Mesenchymal stem cell (in vitro differentiated cells and primary cell): Measurements from ENCODE around the gene CCDC158.

Experiments
- DNase-seq: peaks from one replicate; pipeline ENCODE4 v3.0.0-alpha.2; 2013
- H2AFZ ChIP-seq: one replicate; pipeline ENCODE4 v1.6.1; 2013; ENCODE audit warnings: low read depth, mild to moderate bottlenecking, control low read depth, inconsistent platforms, low read length, moderate library complexity
- H2AK5ac ChIP-seq: 2 replicates; pipeline ENCODE4 v1.6.1; 2013; ENCODE audit warnings: low read length, moderate library complexity, mild to moderate bottlenecking, inconsistent platforms; ENCODE audit not compliant: severe bottlenecking
- H2BK120ac ChIP-seq: one replicate; pipeline ENCODE4 v1.6.1; 2013; ENCODE audit warnings: low read depth, mild to moderate bottlenecking, inconsistent platforms, low read length, moderate library complexity
- H2BK12ac ChIP-seq, 2 experiments: one replicate each; pipeline ENCODE4 v1.6.1; 2013; ENCODE audit warnings: inconsistent platforms in 2 of 2, low read length in 2 of 2, mild to moderate bottlenecking in 2 of 2, moderate library complexity in 2 of 2, control low read depth in 1 of 2
- H2BK15ac ChIP-seq: one replicate; pipeline ENCODE4 v1.6.1; 2013; ENCODE audit warnings: mild to moderate bottlenecking, low read depth, inconsistent platforms; ENCODE audit not compliant: poor library complexity, severe bottlenecking
- H2BK5ac ChIP-seq: 2 replicates; pipeline ENCODE4 v1.6.1; 2013; ENCODE audit warnings: low read depth, mild to moderate bottlenecking, low read length, control low read depth, inconsistent platforms; ENCODE audit not compliant: poor library complexity, severe bottlenecking
- H3K14ac ChIP-seq, 2 experiments: one replicate each; pipeline ENCODE4 v1.6.1; 2013; ENCODE audit warnings: inconsistent platforms in 2 of 2, low read length in 2 of 2, control low read depth in 1 of 2, mild to moderate bottlenecking in 1 of 2, moderate library complexity in 1 of 2
- H3K18ac ChIP-seq, 2 experiments: one replicate each; pipeline ENCODE4 v1.6.1; 2013; ENCODE audit warnings: inconsistent platforms in 2 of 2, low read length in 2 of 2, control low read depth in 1 of 2, low read depth in 1 of 2, mild to moderate bottlenecking in 1 of 2
- H3K23ac ChIP-seq, 2 experiments: one replicate each; pipeline ENCODE4 v1.6.1; 2013; ENCODE audit warnings: inconsistent platforms in 2 of 2, low read length in 2 of 2, mild to moderate bottlenecking in 2 of 2, moderate library complexity in 2 of 2, control low read depth in 1 of 2
- H3K27ac ChIP-seq: 2 replicates; pipeline ENCODE4 v1.5.1; 2013; ENCODE audit warnings: mild to moderate bottlenecking, moderate library complexity, low read length, control low read depth, inconsistent platforms; ENCODE audit not compliant: poor library complexity, severe bottlenecking
- H3K27me3 ChIP-seq, 2 experiments: 2 replicates each; pipeline versions ENCODE4 v1.6.1 to v1.7.0; 2013; ENCODE audit warnings: low read length in 2 of 2, mild to moderate bottlenecking in 2 of 2, moderate library complexity in 2 of 2, control low read depth in 1 of 2, inconsistent platforms in 1 of 2; ENCODE audit not compliant: control insufficient read depth in 1 of 2, insufficient read depth in 1 of 2
- H3K36me3 ChIP-seq, 2 experiments: 2 replicates each; pipeline versions ENCODE4 v1.6.1 to v1.7.0; 2013; ENCODE audit warnings: low read length in 2 of 2, control low read depth in 1 of 2, inconsistent platforms in 1 of 2, low read depth in 1 of 2, mild to moderate bottlenecking in 1 of 2; ENCODE audit not compliant: insufficient read depth in 2 of 2, control insufficient read depth in 1 of 2
- H3K4ac ChIP-seq, 2 experiments: one replicate each; pipeline ENCODE4 v1.6.1; 2013; ENCODE audit warnings: inconsistent platforms in 2 of 2, low read length in 2 of 2, mild to moderate bottlenecking in 2 of 2, moderate library complexity in 2 of 2, control low read depth in 1 of 2, low read depth in 1 of 2
- H3K4me1 ChIP-seq: 2 replicates; pipeline ENCODE4 v1.6.1; 2013; ENCODE audit warnings: low read depth, low read length, control low read depth; ENCODE audit not compliant: control insufficient read depth, insufficient read depth
- H3K4me2 ChIP-seq: 2 replicates; pipeline ENCODE4 v1.6.1; 2013; ENCODE audit warnings: low read length, mild to moderate bottlenecking, inconsistent platforms; ENCODE audit not compliant: poor library complexity, severe bottlenecking
- H3K4me3 ChIP-seq, 2 experiments: 2 replicates each; pipeline versions ENCODE4 v1.5.1 to v1.7.0; 2013; ENCODE audit warnings: low read length in 2 of 2, mild to moderate bottlenecking in 2 of 2, control low read depth in 1 of 2, low read depth in 1 of 2; ENCODE audit not compliant: insufficient read depth in 1 of 2
- H3K79me1 ChIP-seq: replicated peaks from 2 replicates; pipeline ENCODE4 v1.6.1; 2013; ENCODE audit warnings: mild to moderate bottlenecking, control low read depth, low read length, inconsistent platforms; ENCODE audit not compliant: poor library complexity, severe bottlenecking
- H3K9ac ChIP-seq: 2 replicates; pipeline ENCODE4 v1.7.0; 2013; ENCODE audit warnings: mild to moderate bottlenecking, low read length, moderate library complexity
- H3K9me3 ChIP-seq: 2 replicates; pipeline ENCODE4 v1.7.0; 2013; ENCODE audit warnings: mild to moderate bottlenecking, low read length; ENCODE audit not compliant: control insufficient read depth
- H4K8ac ChIP-seq: one replicate; pipeline ENCODE4 v1.6.1; 2013; ENCODE audit warnings: inconsistent platforms, mild to moderate bottlenecking, low read length, moderate library complexity
- H4K91ac ChIP-seq: one replicate; pipeline ENCODE4 v1.6.1; 2013; ENCODE audit warnings: mild to moderate bottlenecking, low read length, inconsistent platforms
- WGBS: methylation state at CpG from one replicate; pipeline ENCODE4 v1.1.7; 2013; ENCODE audit warnings: mixed read lengths; 5-methylcytosine and 5-hydroxymethylcytosine counted together

CCDC158 gene

DNA sequence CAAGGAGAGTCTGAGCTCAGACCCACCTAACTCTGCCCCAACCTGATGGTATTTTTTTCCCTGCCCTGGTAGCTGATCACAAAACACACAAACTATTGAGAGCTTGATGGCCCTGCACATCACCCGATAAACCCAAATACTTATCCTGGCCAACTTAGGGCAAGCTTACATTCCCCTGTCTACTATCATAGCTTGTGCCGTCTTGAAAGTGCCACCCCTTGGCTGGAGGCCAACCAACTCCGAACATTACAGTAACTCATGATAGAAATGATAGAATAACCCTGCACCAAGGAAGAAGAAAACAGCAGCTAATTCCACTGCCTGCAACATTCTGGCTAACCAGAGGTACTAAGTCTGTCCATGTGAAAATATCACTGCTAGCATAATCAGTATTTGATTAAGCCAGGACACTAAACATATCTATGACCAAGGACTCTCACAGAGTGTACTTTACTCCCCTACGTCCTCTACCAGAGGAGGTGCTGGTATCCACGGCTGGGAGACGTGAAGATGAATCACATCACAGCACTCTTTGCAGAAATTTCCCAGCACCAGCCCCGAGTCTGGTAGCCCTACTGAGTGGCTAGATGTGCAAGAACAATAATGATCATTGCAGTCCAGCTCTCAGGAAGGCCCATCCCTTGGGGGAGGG, 105.5 kb downstream of the CCDC158 start:
- 89% methylated on average over 7 of the region's 7 CpGs for WGBS
- H3K27me3 ChIP-seq = no peaks in the 10 kb centered on the region
- H2BK120ac ChIP-seq = no peak overlapping the region
- no peak for DNase-seq
- H4K8ac ChIP-seq = no peak overlapping the region
- H3K9ac ChIP-seq = no peak overlapping the region
- H3K9me3 ChIP-seq = peaks cover 33% of the 10 kb centered on the region
- peaks cover 2% of the 10 kb centered on the region for H3K4me1 ChIP-seq
- no peak overlapping the region for H3K27ac ChIP-seq
- H2AK5ac ChIP-seq = no peak overlapping the region
- H3K18ac ChIP-seq = no peak overlapping the region
- no peak overlapping the region for H3K4me3 ChIP-seq
- H2BK5ac ChIP-seq = no peak overlapping the region
- peaks cover 0 to 5% of the 10 kb centered on the region in 2 experiments for H3K36me3 ChIP-seq
- H3K23ac ChIP-seq = no peak overlapping the region
- H3K14ac ChIP-seq = no peak overlapping the region
- no peak overlapping the region for H3K4ac ChIP-seq
- no peak overlapping the region for H3K4me2 ChIP-seq
- H4K91ac ChIP-seq = no peak overlapping the region
- H2AFZ ChIP-seq = no peak overlapping the region
- no peak overlapping the region for H2BK12ac ChIP-seq
- no peak overlapping the region for H2BK15ac ChIP-seq
- H3K79me1 ChIP-seq = no peaks in the 10 kb centered on the region

DNA sequence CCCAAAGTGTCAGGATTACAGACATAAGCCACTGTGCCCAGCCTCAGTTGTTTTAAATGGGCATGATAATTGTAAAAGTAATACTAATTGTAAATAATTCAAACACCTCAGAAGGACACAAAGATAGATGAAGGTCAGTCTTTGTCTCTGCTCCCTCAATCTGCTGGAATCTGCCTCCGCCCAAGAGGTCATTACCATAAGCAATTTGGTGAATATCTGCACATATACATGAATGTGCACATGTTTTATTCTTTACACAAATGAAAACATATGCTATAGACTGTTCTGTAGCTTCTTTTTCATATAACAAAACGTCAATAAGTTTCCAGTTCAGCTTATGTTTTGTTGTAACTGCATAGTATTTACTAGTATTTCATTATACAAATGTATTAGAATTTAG, 107.4 kb downstream of the CCDC158 start:
- H2BK5ac ChIP-seq = no peak overlapping the region
- H3K23ac ChIP-seq = no peak overlapping the region
- no peak overlapping the region for H4K91ac ChIP-seq
- no peak overlapping the region for H3K4me2 ChIP-seq
- H3K4me1 ChIP-seq = peaks cover 3% of the 10 kb centered on the region
- WGBS = 89% methylated on average over 1 of the region's 2 CpGs
- no peak overlapping the region for H3K4ac ChIP-seq
- no peak overlapping the region for H3K27ac ChIP-seq
- no peak overlapping the region for H3K14ac ChIP-seq
- no peak overlapping the region for H3K4me3 ChIP-seq
- no peak overlapping the region for H2AK5ac ChIP-seq
- no peak overlapping the region for H3K18ac ChIP-seq
- no peak overlapping the region for H2BK12ac ChIP-seq
- no peak overlapping the region for H3K9ac ChIP-seq
- no peak overlapping the region for H2AFZ ChIP-seq
- H2BK15ac ChIP-seq = no peak overlapping the region
- peaks cover 24% of the 10 kb centered on the region for H3K9me3 ChIP-seq
- no peak overlapping the region for H2BK120ac ChIP-seq
- H4K8ac ChIP-seq = no peak overlapping the region
- DNase-seq = no peak
- no peaks in the 10 kb centered on the region for H3K27me3 ChIP-seq
- peaks cover 5 to 19% of the 10 kb centered on the region in 2 experiments for H3K36me3 ChIP-seq
- peaks cover 1% of the 10 kb centered on the region for H3K79me1 ChIP-seq

DNA sequence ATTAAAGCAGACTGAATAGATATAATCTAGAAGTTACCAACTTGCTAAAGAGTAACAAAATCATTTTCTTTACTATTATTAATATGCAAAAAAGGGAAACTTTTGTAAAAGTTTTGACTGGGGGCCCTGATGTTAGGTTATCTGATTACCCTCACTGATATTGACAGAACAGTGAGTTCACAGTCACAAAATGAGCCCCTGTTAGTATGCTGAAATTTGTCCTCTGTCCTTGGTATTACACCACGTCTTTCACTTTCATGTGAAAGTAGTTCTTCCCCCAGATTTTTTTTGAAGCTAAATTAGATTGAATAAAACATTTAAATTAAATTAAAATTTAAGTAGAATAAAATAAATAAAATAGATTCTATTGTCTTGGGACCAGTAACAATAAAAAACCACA, 108.5 kb downstream of the CCDC158 start:
- no CpG with 5 or more reads among the region's 1 CpG for WGBS
- H3K4me1 ChIP-seq = peaks cover 5% of the 10 kb centered on the region
- no peak overlapping the region for H2AFZ ChIP-seq
- H3K4me3 ChIP-seq = no peak overlapping the region
- H3K27me3 ChIP-seq = no peaks in the 10 kb centered on the region
- no peak overlapping the region for H3K23ac ChIP-seq
- no peak overlapping the region for H3K9ac ChIP-seq
- no peak overlapping the region for H4K91ac ChIP-seq
- H3K36me3 ChIP-seq = peaks cover 5 to 19% of the 10 kb centered on the region in 2 experiments
- no peak overlapping the region for H2BK15ac ChIP-seq
- H2BK5ac ChIP-seq = no peak overlapping the region
- H2BK120ac ChIP-seq = no peak overlapping the region
- H4K8ac ChIP-seq = no peak overlapping the region
- no peak overlapping the region for H2AK5ac ChIP-seq
- no peak for DNase-seq
- H2BK12ac ChIP-seq = no peak overlapping the region
- no peak overlapping the region for H3K27ac ChIP-seq
- H3K9me3 ChIP-seq = peaks cover 18% of the 10 kb centered on the region
- no peak overlapping the region for H3K14ac ChIP-seq
- H3K4me2 ChIP-seq = no peak overlapping the region
- no peak overlapping the region for H3K4ac ChIP-seq
- H3K79me1 ChIP-seq = peaks cover 5% of the 10 kb centered on the region
- H3K18ac ChIP-seq = no peak overlapping the region

DNA sequence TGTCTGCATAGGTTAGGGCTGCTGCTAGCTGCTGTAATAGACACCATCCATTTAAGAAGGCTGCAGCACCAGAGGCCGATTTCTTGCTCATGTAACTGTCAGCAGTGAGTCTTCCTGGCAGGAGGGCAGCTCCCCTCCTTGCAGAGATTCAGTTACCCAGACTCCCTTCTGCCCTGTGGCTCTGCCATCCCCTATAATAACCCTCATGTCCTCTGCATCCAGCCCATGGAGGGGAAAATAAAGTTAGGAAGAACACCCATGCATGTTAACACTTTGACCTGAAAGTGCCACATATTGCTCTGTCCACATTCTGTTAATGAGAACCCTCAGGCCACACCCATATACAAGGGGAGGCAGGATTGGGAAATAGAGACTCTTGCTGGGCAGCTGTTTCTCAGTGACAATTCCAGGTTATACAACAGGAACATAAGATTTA, 109.0 kb downstream of the CCDC158 start:
- no peak overlapping the region for H2BK120ac ChIP-seq
- H3K18ac ChIP-seq = no peak overlapping the region
- H3K27ac ChIP-seq = no peak overlapping the region
- H2AK5ac ChIP-seq = no peak overlapping the region
- no peak for DNase-seq
- H3K27me3 ChIP-seq = no peaks in the 10 kb centered on the region
- H4K8ac ChIP-seq = no peak overlapping the region
- 76% methylated on average over 1 of the region's 1 CpG for WGBS
- H3K9me3 ChIP-seq = peaks cover 13% of the 10 kb centered on the region
- H2BK5ac ChIP-seq = no peak overlapping the region
- H3K23ac ChIP-seq = no peak overlapping the region
- H3K36me3 ChIP-seq = peaks cover 5 to 19% of the 10 kb centered on the region in 2 experiments
- H3K4me1 ChIP-seq = peaks cover 5% of the 10 kb centered on the region
- no peak overlapping the region for H3K4me2 ChIP-seq
- H3K79me1 ChIP-seq = peaks cover 7% of the 10 kb centered on the region
- no peak overlapping the region for H2BK12ac ChIP-seq
- no peak overlapping the region for H3K4me3 ChIP-seq
- H3K14ac ChIP-seq = no peak overlapping the region
- H3K4ac ChIP-seq = no peak overlapping the region
- no peak overlapping the region for H3K9ac ChIP-seq
- no peak overlapping the region for H2AFZ ChIP-seq
- H2BK15ac ChIP-seq = no peak overlapping the region
- no peak overlapping the region for H4K91ac ChIP-seq
